Activated naive CD4-positive, alpha-beta T cell treated with anti-CD3 and anti-CD28 coated beads for 36 hours (primary cell): ENCODE data around the gene CCR8. TPM values are rescaled to one million over a fixed set of nuclear protein-coding genes. Genes with fewer than 3 reads are reported as not detected.
A peak's percentile ranks its signal among the peaks of the same experiment; 100 is the strongest.
"Not testable (repeated sequence)": the region's sequence is repeated elsewhere in the genome, so short reads cannot be mapped to it uniquely, and the experiment has no call there.

Source experiments
- CTCF ChIA-PET: fragments of 350-600 bp; sonication (Branson Sonifier 250); formaldehyde crosslinking; loops from one replicate; lab custom pipeline; 2021; ENCODE audit warnings: antibody characterized with exemption; lab: Charles Lee
- DNase-seq: peaks from one replicate; pipeline ENCODE4 v3.0.0-alpha.2; 2020
- H3K27ac Mint-ChIP-seq: one replicate; pipeline ENCODE4 v1.8.0; 2021; ENCODE audit warnings: mild to moderate bottlenecking, mixed read lengths
- H3K27me3 Mint-ChIP-seq: one replicate; pipeline ENCODE4 v1.8.0; 2021; ENCODE audit warnings: low read depth, mixed read lengths
- H3K36me3 Mint-ChIP-seq: one replicate; pipeline ENCODE4 v1.8.0; 2021; ENCODE audit warnings: low read depth, mixed read lengths
- H3K4me1 Mint-ChIP-seq: one replicate; pipeline ENCODE4 v1.8.0; 2021; ENCODE audit warnings: low read depth, mixed read lengths
- H3K4me3 Mint-ChIP-seq: one replicate; pipeline ENCODE4 v1.8.0; 2021; ENCODE audit warnings: mild to moderate bottlenecking, moderate library complexity, mixed read lengths
- H3K9me3 Mint-ChIP-seq: one replicate; pipeline ENCODE4 v1.8.0; 2021; ENCODE audit warnings: mixed read lengths
- intact Hi-C: fragments of 100-400 bp; cut with micrococcal nuclease; formaldehyde crosslinking; loops from one replicate; pipeline ENCODE4 v1.15.1; 2023
- total RNA-seq, 2 experiments: library from RNA; stranded (reverse); gene quantifications; one replicate each; pipeline ENCODE4 v1.2.3, GENCODE V29; 2021

The CCR8 gene
- total RNA-seq, 2 experiments from 2014 or later: not detected

DNA sequence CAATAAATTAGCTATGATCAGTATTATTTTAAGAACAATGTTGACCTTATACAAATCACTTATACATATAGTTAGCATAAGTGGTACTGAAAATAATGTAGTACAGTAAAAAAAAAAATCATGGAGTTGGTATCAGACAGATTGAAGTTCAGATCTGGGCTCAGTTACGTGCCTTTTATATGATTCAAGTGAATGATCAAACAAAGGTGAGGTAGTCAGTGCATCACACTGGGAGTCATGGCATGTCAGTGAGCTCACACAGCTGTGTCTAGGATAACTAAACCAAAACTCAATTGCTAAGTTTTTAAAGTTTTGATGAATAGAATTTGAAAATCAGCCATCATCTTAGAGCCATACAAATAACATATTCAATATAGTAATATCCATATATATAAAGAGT is 11.2 kb upstream of the CCR8 start:
- Mint-ChIP-seq H3K9me3 (peaks cover 9% of the 10 kb centered on the region), H3K4me3 (no peak overlapping the region), H3K27ac (no peak overlapping the region), H3K27me3 (peaks cover 2% of the 10 kb centered on the region), H3K4me1 (peaks cover 19% of the 10 kb centered on the region), H3K36me3 (peaks cover 4% of the 10 kb centered on the region)
- intact Hi-C loops: no loop called here
- CTCF ChIA-PET: interaction anchor here (0.6 to 0.7 kb wide), 2 partner anchors 11 to 83 kb away, joined by 3 read pairs; no protein-coding TSS in a partner anchor
- no peak for DNase-seq

GRCh38 chr3:39319249-39319648 is 10.3 kb upstream of the CCR8 start:
- Mint-ChIP-seq H3K27me3 (peaks cover 2% of the 10 kb centered on the region), H3K27ac (no peak overlapping the region), H3K36me3 (peaks cover 4% of the 10 kb centered on the region), H3K9me3 (peaks cover 5% of the 10 kb centered on the region), H3K4me1 (peaks cover 24% of the 10 kb centered on the region), H3K4me3 (no peak overlapping the region)
- no peak for DNase-seq
- intact Hi-C loops: no loop called here
- CTCF ChIA-PET: no interaction called here

- H3K9me3 Mint-ChIP-seq, H3K27me3 Mint-ChIP-seq, H3K36me3 Mint-ChIP-seq, H3K4me3 Mint-ChIP-seq, intact Hi-C loops, DNase-seq, H3K27ac Mint-ChIP-seq: not testable (repeated sequence)
- CTCF ChIA-PET: interaction anchor here (2.4 to 4.7 kb wide), 2 partner anchors 29 to 56 kb away, joined by 6 to 17 read pairs; no protein-coding TSS in a partner anchor
- peaks cover 19% of the 10 kb centered on the region for H3K4me1 Mint-ChIP-seq
Measured at GRCh38 chr3:39321574-39321983, 7.9 kb upstream of the CCR8 start.

DNA sequence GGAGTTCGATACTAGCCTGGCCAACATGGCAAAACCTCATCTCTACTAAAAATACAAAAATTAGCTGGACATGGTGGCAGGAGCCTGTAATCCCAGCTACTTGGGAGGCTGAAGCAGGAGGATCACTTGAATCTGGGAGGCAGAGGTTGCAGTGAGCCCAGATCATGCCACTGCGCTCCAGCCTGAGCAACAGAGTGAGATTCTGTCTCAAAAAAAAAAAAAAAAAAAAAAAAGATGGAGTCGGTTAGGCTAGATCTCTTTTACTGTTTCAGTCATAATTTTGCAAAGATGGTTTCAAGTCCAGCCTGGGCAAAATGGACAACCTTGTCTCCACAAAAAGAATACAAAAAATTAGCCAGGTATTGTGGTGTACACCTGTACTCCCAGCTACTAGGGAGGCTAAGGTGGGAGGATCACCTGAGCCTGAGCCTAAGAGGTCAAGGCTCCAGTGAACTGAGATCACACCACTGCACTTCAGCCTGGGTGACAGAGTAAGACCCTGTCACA is 7.2 kb upstream of the CCR8 start:
- intact Hi-C loops, H3K36me3 Mint-ChIP-seq, DNase-seq, H3K9me3 Mint-ChIP-seq, H3K27ac Mint-ChIP-seq, H3K4me3 Mint-ChIP-seq, H3K27me3 Mint-ChIP-seq: not testable (repeated sequence)
- H3K4me1 Mint-ChIP-seq: peaks cover 22% of the 10 kb centered on the region
- CTCF ChIA-PET: interaction anchor here (2.4 to 4.7 kb wide), 2 partner anchors 30 to 56 kb away, joined by 6 to 17 read pairs; no protein-coding TSS in a partner anchor

DNA sequence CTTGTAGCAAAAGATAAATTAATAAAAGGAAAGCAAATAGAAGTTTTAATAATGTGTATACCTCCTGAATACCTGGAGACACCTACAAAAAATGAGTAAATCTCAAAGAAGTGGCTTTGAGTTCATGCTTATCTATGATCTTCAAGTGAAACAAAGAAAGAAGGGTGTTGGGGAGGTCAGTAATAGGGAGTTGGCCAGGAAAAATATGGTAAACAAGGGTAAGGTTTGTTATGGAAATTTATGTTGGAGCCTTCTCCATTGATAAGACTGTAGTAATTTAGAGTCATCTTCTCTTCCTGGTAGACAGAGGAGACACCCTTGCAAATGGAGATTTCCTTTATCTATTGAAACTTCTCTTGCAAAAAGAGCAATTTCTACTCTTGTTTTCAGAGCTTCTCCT is 6.6 kb upstream of the CCR8 start:
- Mint-ChIP-seq H3K4me3 (no peak overlapping the region), H3K27ac (no peak overlapping the region), H3K27me3 (peaks cover 2% of the 10 kb centered on the region), H3K4me1 (peaks cover 29% of the 10 kb centered on the region), H3K9me3 (no peaks in the 10 kb centered on the region), H3K36me3 (no peaks in the 10 kb centered on the region)
- intact Hi-C loops: no loop called here
- no peak for DNase-seq
- CTCF ChIA-PET: interaction anchor here (2.4 to 4.7 kb wide), 2 partner anchors 30 to 55 kb away, joined by 6 to 17 read pairs; no protein-coding TSS in a partner anchor

DNA sequence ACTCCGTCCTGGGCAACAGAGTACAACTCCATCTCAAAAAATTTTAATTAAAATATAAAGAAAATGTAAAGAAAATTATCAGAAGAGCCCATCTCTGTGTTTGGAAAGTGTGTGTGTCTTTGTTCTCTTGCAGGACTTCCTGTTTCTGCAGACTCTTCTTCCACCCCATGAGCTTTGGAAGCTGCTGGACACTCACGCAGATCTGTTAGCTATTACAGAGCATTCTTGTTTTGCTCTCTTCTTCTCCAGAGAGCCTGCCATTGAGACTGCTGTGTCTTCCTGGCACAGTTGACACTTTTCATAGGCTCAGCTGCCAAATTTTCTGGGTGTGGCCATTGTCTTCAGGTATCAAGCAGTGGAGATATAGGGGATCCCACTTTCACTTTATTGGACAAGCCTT is 6.0 kb upstream of the CCR8 start:
- Mint-ChIP-seq H3K4me3 (no peak overlapping the region), H3K9me3 (no peaks in the 10 kb centered on the region), H3K36me3 (no peaks in the 10 kb centered on the region), H3K4me1 (peaks cover 34% of the 10 kb centered on the region), H3K27me3 (peaks cover 2% of the 10 kb centered on the region), H3K27ac (no peak overlapping the region)
- no peak for DNase-seq
- intact Hi-C loops: no loop called here
- CTCF ChIA-PET: interaction anchor here (2.4 to 4.7 kb wide), 2 partner anchors 31 to 54 kb away, joined by 6 to 17 read pairs; no protein-coding TSS in a partner anchor

GRCh38 chr3:39325236-39325635 is 4.3 kb upstream of the CCR8 start:
- Mint-ChIP-seq H3K4me1 (peaks cover 36% of the 10 kb centered on the region), H3K27me3 (peaks cover 2% of the 10 kb centered on the region), H3K36me3 (no peaks in the 10 kb centered on the region), H3K4me3 (no peak overlapping the region), H3K27ac (no peak overlapping the region), H3K9me3 (no peaks in the 10 kb centered on the region)
- CTCF ChIA-PET: interaction anchor here (1.1 to 4.7 kb wide), 2 partner anchors 22 to 33 kb away, joined by 3 to 17 read pairs; no protein-coding TSS in a partner anchor
- intact Hi-C loops: no loop called here
- DNase-seq: no peak

DNA sequence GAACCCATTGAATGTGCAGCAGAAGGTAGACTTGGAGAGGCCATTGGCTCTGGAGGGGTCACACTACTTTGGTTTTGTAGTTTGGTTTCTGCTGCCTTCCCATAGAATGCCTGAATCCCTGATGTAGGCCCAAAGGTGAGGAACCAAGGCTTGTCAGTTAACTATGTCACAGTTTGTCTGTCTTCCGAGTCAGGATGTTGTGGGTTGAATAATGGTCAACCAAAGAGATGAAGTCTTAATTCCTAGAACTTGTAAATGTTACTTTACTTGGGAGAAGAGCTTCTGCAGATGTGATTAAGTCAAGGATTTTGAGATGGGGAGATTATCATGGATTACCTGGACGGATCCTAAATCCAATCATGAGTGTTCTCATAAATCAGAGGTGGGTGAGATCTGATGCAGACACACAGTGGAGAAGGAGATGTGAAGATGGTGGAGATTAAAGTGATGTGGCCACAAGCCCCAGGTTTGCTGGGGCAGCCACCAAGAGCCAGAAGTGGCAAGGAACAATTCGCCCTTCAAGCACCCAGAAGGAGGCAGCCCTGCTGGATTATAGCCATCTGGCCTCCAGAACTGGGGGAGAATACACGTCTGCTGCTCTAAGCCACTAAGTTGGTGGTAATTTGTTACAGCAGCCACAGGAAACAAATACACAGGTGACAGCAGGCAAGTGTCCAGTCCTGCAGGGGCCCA is 2.3 kb upstream of the CCR8 start:
- H3K27ac Mint-ChIP-seq: no peak overlapping the region
- intact Hi-C loops: no loop called here
- H3K9me3 Mint-ChIP-seq: no peaks in the 10 kb centered on the region
- peaks cover 33% of the 10 kb centered on the region for H3K4me1 Mint-ChIP-seq
- H3K4me3 Mint-ChIP-seq: no peak overlapping the region
- no peaks in the 10 kb centered on the region for H3K27me3 Mint-ChIP-seq
- H3K36me3 Mint-ChIP-seq: no peaks in the 10 kb centered on the region
- CTCF ChIA-PET: no interaction called here
- DNase-seq: no peak

DNA sequence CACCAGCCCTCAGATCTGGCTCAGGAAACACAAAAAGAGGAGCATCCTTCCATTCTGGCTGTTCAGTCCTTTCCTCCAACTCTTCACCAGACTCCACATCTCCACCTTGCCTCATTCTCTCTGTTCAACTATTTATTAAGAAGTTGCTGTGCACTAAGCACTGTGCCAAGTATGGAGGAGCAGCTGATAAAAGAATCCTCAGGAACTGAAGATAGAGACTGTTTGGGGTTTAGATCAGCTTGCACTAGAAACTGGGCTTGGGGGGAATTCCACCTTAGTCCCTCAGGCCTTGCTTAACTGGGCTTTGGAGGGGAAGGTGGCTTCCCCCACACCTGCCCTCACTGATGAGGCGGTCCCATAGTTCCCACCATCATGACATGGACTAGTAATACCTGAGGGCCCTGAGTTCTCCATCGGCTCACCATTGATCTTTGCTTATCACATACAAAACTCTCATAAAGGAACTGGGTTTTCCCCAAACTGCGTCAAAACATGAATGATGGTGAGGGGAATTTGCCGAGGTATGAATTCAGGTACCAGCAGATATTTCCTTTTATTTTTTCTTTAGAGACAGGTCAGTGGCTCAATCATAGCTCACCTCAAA is 1.7 kb upstream of the CCR8 start:
- no peaks in the 10 kb centered on the region for H3K9me3 Mint-ChIP-seq
- no peaks in the 10 kb centered on the region for H3K36me3 Mint-ChIP-seq
- H3K27ac Mint-ChIP-seq: no peak overlapping the region
- intact Hi-C loops: loop anchor here (1.0 kb wide), 4 partner anchors 13 to 73 kb away; no protein-coding TSS in a partner anchor
- DNase-seq: peak; percentile 60
- no peak overlapping the region for H3K4me3 Mint-ChIP-seq
- H3K4me1 Mint-ChIP-seq: peaks cover 30% of the 10 kb centered on the region
- H3K27me3 Mint-ChIP-seq: no peaks in the 10 kb centered on the region
- CTCF ChIA-PET: no interaction called here

- no peak for DNase-seq
- Mint-ChIP-seq H3K36me3 (no peaks in the 10 kb centered on the region), H3K4me3 (no peak overlapping the region), H3K27me3 (no peaks in the 10 kb centered on the region), H3K27ac (no peak overlapping the region), H3K4me1 (peaks cover 17% of the 10 kb centered on the region), H3K9me3 (no peaks in the 10 kb centered on the region)
- CTCF ChIA-PET: no interaction called here
- intact Hi-C loops: no loop called here
Measured at GRCh38 chr3:39330824-39331223, 1.3 kb downstream of the CCR8 start.

DNA sequence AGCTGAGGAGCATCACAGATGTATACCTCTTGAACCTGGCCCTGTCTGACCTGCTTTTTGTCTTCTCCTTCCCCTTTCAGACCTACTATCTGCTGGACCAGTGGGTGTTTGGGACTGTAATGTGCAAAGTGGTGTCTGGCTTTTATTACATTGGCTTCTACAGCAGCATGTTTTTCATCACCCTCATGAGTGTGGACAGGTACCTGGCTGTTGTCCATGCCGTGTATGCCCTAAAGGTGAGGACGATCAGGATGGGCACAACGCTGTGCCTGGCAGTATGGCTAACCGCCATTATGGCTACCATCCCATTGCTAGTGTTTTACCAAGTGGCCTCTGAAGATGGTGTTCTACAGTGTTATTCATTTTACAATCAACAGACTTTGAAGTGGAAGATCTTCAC is 3.0 kb downstream of the CCR8 start:
- H3K27me3 Mint-ChIP-seq: no peaks in the 10 kb centered on the region
- no peaks in the 10 kb centered on the region for H3K9me3 Mint-ChIP-seq

GRCh38 chr3:39333607-39334006 is 4.1 kb downstream of the CCR8 start:
- intact Hi-C loops: no loop called here
- no peak for DNase-seq
- CTCF ChIA-PET: no interaction called here
- Mint-ChIP-seq H3K36me3 (no peaks in the 10 kb centered on the region), H3K27me3 (no peaks in the 10 kb centered on the region), H3K9me3 (no peaks in the 10 kb centered on the region), H3K4me1 (peaks cover under 1% of the 10 kb centered on the region), H3K4me3 (no peak overlapping the region), H3K27ac (no peak overlapping the region)

More for the DNA sequence above, 3.0 kb downstream of the CCR8 start:
- no peaks in the 10 kb centered on the region for H3K36me3 Mint-ChIP-seq
- peaks cover 11% of the 10 kb centered on the region for H3K4me1 Mint-ChIP-seq
- CTCF ChIA-PET: no interaction called here
- DNase-seq: no peak
- no peak overlapping the region for H3K27ac Mint-ChIP-seq
- intact Hi-C loops: no loop called here
- no peak overlapping the region for H3K4me3 Mint-ChIP-seq
